Astrocyte (in vitro differentiated cells and primary cell): Measurements from ENCODE around the gene ZCCHC8. TPM values are rescaled to one million over a fixed set of nuclear protein-coding genes. Genes with fewer than 3 reads are reported as not detected.
A peak's percentile ranks its signal among the peaks of the same experiment; 100 is the strongest.

Experiments
- DNase-seq: peaks from one replicate; pipeline ENCODE4 v3.0.0-alpha.2; 2010; ENCODE audit warnings: low read depth
- FAIRE-seq: peaks from 2 replicates; lab custom pipeline; 2011; peaks lifted over from hg19 to GRCh38; lab: Jason Lieb, UNC
- H2AFZ ChIP-seq: 2 replicates; pipeline ENCODE4 v1.6.0; 2012; ENCODE audit warnings: low read depth, low read length, inconsistent platforms
- H3K27ac ChIP-seq: 2 replicates; pipeline ENCODE4 v1.5.1; 2011; ENCODE audit warnings: low read depth, low read length, inconsistent platforms
- H3K27me3 ChIP-seq: 2 replicates; pipeline ENCODE4 v1.6.0; 2011; ENCODE audit warnings: low read length, inconsistent platforms; ENCODE audit not compliant: insufficient read depth
- H3K36me3 ChIP-seq: 2 replicates; pipeline ENCODE4 v1.5.1; 2011; ENCODE audit warnings: low read length, inconsistent platforms; ENCODE audit not compliant: insufficient read depth
- H3K4me1 ChIP-seq: 2 replicates; pipeline ENCODE4 v1.5.1; 2011; ENCODE audit warnings: low read length, inconsistent platforms; ENCODE audit not compliant: insufficient read depth
- H3K4me2 ChIP-seq: 2 replicates; pipeline ENCODE4 v1.6.0; 2012; ENCODE audit warnings: low read length, inconsistent platforms
- H3K4me3 ChIP-seq: 2 replicates; pipeline ENCODE4 v1.5.1; 2011; ENCODE audit warnings: low read depth, mild to moderate bottlenecking, low read length, inconsistent platforms; ENCODE audit not compliant: insufficient read depth
- H3K79me2 ChIP-seq: 2 replicates; pipeline ENCODE4 v1.6.0; 2012; ENCODE audit warnings: mild to moderate bottlenecking, low read length, inconsistent platforms; ENCODE audit not compliant: insufficient read depth
- H3K9ac ChIP-seq: 2 replicates; pipeline ENCODE4 v1.6.0; 2012; ENCODE audit warnings: mild to moderate bottlenecking, low read length, inconsistent platforms
- H3K9me3 ChIP-seq: 2 replicates; pipeline ENCODE4 v1.5.1; 2012; ENCODE audit warnings: low read depth, mild to moderate bottlenecking, low read length, inconsistent platforms; ENCODE audit not compliant: insufficient read depth
- H4K20me1 ChIP-seq: 2 replicates; pipeline ENCODE4 v1.6.0; 2012; ENCODE audit warnings: low read length, inconsistent platforms; ENCODE audit not compliant: insufficient read depth
- H3K27ac Mint-ChIP-seq: one replicate; pipeline ENCODE4 v1.8.0; 2021; ENCODE audit warnings: mild to moderate bottlenecking, mixed read lengths; ENCODE audit not compliant: unreplicated experiment
- H3K27me3 Mint-ChIP-seq: one replicate; pipeline ENCODE4 v1.8.0; 2021; ENCODE audit warnings: low read depth, mixed read lengths; ENCODE audit not compliant: unreplicated experiment
- H3K36me3 Mint-ChIP-seq: one replicate; pipeline ENCODE4 v1.8.0; 2021; ENCODE audit warnings: low read depth, mixed read lengths; ENCODE audit not compliant: unreplicated experiment
- H3K4me1 Mint-ChIP-seq: one replicate; pipeline ENCODE4 v1.8.0; 2021; ENCODE audit warnings: low read depth, mixed read lengths; ENCODE audit not compliant: unreplicated experiment
- H3K4me3 Mint-ChIP-seq: one replicate; pipeline ENCODE4 v1.8.0; 2021; ENCODE audit warnings: mild to moderate bottlenecking, moderate library complexity, mixed read lengths; ENCODE audit not compliant: unreplicated experiment
- H3K9me3 Mint-ChIP-seq: one replicate; pipeline ENCODE4 v1.8.0; 2021; ENCODE audit warnings: mild to moderate bottlenecking, mixed read lengths; ENCODE audit not compliant: unreplicated experiment
- EZH2 ChIP-seq: IDR thresholded peaks from 2 replicates; pipeline ENCODE4 v1.6.1; 2012; ENCODE audit warnings: mild to moderate bottlenecking, low read length, inconsistent platforms; ENCODE audit not compliant: insufficient read depth
- total RNA-seq: library from RNA; stranded (reverse); gene quantifications from 2 replicates; pipeline ENCODE4 v1.2.1, GENCODE V29; 2021
- TF ChIP-seq, protein P1 (sequence below): IDR thresholded peaks from 2 replicates; pipeline ENCODE4 v1.5.1; 2011; ENCODE audit warnings: low read depth, mild to moderate bottlenecking, inconsistent platforms, low read length, moderate library complexity; ENCODE audit not compliant: insufficient read depth

Gene ZCCHC8
- total RNA-seq, 1 donor from 2014 or later = 25.3 TPM

DNA sequence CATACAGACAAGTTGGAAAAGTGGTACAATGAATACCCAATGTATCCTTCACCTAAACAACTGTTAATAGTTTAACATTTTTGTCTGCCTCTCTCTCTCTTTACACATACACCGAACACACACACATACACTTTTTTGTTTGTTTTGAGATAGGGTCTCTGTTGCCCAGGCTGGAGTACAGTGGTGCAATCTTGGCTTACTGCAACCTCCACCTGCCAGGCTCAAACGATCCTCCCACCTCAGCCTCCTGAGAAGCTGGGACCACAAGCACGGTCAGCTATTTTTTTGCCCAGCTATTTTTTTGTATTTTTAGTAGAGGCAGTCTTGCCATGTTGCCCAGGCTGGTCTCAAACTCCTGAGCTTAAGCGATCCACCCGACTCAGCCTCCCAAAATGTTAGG is 16.8 kb downstream of the ZCCHC8 start:
- Histone ChIP-seq H4K20me1 (peaks cover 6% of the 10 kb centered on the region), H3K4me2 (no peak overlapping the region), H2AFZ (no peak overlapping the region), H3K27ac (no peak overlapping the region), H3K79me2 (peaks cover 3% of the 10 kb centered on the region), H3K9ac (no peak overlapping the region), H3K4me3 (no peak overlapping the region), H3K4me1 (no peaks in the 10 kb centered on the region), H3K9me3 (no peaks in the 10 kb centered on the region), H3K36me3 (peaks cover 60% of the 10 kb centered on the region), H3K27me3 (no peaks in the 10 kb centered on the region)
- no peak for TF ChIP-seq EZH2
- TF ChIP-seq, protein P1, sequence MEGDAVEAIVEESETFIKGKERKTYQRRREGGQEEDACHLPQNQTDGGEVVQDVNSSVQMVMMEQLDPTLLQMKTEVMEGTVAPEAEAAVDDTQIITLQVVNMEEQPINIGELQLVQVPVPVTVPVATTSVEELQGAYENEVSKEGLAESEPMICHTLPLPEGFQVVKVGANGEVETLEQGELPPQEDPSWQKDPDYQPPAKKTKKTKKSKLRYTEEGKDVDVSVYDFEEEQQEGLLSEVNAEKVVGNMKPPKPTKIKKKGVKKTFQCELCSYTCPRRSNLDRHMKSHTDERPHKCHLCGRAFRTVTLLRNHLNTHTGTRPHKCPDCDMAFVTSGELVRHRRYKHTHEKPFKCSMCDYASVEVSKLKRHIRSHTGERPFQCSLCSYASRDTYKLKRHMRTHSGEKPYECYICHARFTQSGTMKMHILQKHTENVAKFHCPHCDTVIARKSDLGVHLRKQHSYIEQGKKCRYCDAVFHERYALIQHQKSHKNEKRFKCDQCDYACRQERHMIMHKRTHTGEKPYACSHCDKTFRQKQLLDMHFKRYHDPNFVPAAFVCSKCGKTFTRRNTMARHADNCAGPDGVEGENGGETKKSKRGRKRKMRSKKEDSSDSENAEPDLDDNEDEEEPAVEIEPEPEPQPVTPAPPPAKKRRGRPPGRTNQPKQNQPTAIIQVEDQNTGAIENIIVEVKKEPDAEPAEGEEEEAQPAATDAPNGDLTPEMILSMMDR = no peak
- no peak overlapping the region for H3K4me3 Mint-ChIP-seq
- no peaks in the 10 kb centered on the region for H3K9me3 Mint-ChIP-seq
- no peaks in the 10 kb centered on the region for H3K27me3 Mint-ChIP-seq
- H3K4me1 Mint-ChIP-seq = no peaks in the 10 kb centered on the region
- DNase-seq (no peak), FAIRE-seq (no peak)
- H3K36me3 Mint-ChIP-seq = peaks cover 34% of the 10 kb centered on the region
- peak overlapping the region; percentile 59 for H3K27ac Mint-ChIP-seq

DNA sequence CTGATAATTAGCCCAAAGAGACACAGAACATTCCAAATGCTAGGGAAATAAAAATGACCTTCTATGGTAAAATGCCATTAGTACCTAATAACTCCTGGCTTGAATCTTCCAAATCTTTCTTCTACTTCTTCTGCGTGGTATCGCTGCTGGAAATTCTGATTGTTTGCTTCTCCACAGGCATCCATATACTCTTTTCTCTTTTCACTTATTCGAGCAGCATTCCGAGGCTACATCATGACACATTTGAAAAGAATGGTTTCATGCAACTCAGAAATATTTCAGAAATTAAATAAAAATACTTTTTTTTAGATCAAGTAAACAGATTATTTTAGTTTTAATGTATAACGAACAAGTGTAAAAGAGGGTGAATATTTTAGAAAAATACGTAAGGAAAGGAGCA is 18.9 kb downstream of the ZCCHC8 start:
- H3K9ac ChIP-seq = no peak overlapping the region
- H3K79me2 ChIP-seq = peaks cover 3% of the 10 kb centered on the region
- no peaks in the 10 kb centered on the region for H3K27me3 ChIP-seq
- H3K27ac ChIP-seq = peak overlapping the region; percentile 30
- no peaks in the 10 kb centered on the region for H3K9me3 ChIP-seq
- no peak overlapping the region for H2AFZ ChIP-seq
- DNase-seq (peak; percentile 29), FAIRE-seq (no peak)
- H3K36me3 Mint-ChIP-seq = peaks cover 35% of the 10 kb centered on the region
- no peak for TF ChIP-seq EZH2
- TF ChIP-seq, protein P1 = no peak
- H3K4me1 ChIP-seq = no peaks in the 10 kb centered on the region
- no peak overlapping the region for H3K27ac Mint-ChIP-seq
- H3K4me3 ChIP-seq = no peak overlapping the region
- H3K9me3 Mint-ChIP-seq = no peaks in the 10 kb centered on the region
- no peaks in the 10 kb centered on the region for H3K27me3 Mint-ChIP-seq
- no peak overlapping the region for H3K4me2 ChIP-seq
- H3K36me3 ChIP-seq = peaks cover 60% of the 10 kb centered on the region
- H4K20me1 ChIP-seq = peaks cover 4% of the 10 kb centered on the region
- H3K4me3 Mint-ChIP-seq = no peak overlapping the region
- H3K4me1 Mint-ChIP-seq = no peaks in the 10 kb centered on the region

DNA sequence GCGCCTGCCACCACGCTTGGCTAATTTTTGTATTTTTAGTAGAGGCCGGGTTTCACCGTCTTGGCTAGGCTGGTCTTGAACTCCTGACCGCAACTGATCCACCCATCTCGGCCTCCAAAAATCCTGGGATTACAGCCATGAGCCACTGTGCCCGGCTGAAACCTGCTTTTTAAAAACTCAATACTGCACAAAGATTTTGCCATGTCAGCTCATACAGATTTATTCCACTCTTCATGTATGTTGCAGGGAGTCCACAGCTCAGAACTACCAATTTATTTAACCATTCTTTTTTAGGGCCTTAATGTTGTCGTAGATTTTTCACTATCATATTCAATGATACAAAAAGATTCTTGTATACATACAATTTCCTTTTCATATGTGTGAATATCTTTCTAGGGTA is 20.0 kb downstream of the ZCCHC8 start:
- no peak for FAIRE-seq
- Histone ChIP-seq H3K4me3 (no peak overlapping the region), H2AFZ (no peak overlapping the region), H3K27ac (no peak overlapping the region), H3K4me1 (no peaks in the 10 kb centered on the region), H3K36me3 (peaks cover 64% of the 10 kb centered on the region), H3K79me2 (peaks cover 3% of the 10 kb centered on the region), H3K27me3 (no peaks in the 10 kb centered on the region), H3K9ac (no peak overlapping the region), H3K9me3 (no peaks in the 10 kb centered on the region), H3K4me2 (no peak overlapping the region), H4K20me1 (peaks cover 3% of the 10 kb centered on the region)
- Mint-ChIP-seq H3K9me3 (no peaks in the 10 kb centered on the region), H3K4me3 (no peak overlapping the region), H3K4me1 (no peaks in the 10 kb centered on the region), H3K36me3 (peaks cover 32% of the 10 kb centered on the region), H3K27ac (no peak overlapping the region), H3K27me3 (no peaks in the 10 kb centered on the region)
- TF ChIP-seq EZH2 = no peak
- TF ChIP-seq, protein P1 = no peak
- no peak for DNase-seq
